Stimulated activated CD8-positive, alpha-beta memory T cell treated with anti-CD3 and anti-CD28 coated beads, Interleukin-15, amount 100 ng/mL, for 1 hour (primary cell): ENCODE measurements around the gene MSI2.
"Not testable (repeated sequence)": the region's sequence is repeated elsewhere in the genome, so short reads cannot be mapped to it uniquely, and the experiment has no call there.

ENCODE experiments used
- DNase-seq: peaks from one replicate; pipeline ENCODE4 v3.0.0-alpha.2; 2020; ENCODE audit warnings: low read depth

Gene MSI2

DNA sequence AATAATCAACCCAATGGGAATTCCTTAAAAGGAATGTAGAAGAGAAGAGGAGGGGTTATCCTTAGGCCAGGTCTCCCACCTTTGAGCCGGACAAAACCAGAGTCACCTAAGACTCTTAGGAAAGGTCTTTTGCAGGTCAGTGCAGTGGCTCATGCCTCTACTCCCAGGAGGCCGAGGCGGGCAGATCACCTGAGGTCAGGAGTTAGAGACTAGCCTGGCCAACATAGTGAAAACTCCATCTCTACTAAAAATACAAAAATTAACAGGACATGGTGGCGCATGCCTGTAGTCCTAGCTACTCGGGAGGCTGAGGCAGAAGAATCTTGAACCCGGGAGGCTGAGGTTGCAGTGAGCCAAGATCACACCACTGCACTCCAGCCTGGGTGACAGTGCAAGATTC is 365.5 kb downstream of the MSI2 start:
- not testable (repeated sequence) for DNase-seq

GRCh38 chr17:57622306-57622682 is 366.0 kb downstream of the MSI2 start:
- no peak for DNase-seq

DNA sequence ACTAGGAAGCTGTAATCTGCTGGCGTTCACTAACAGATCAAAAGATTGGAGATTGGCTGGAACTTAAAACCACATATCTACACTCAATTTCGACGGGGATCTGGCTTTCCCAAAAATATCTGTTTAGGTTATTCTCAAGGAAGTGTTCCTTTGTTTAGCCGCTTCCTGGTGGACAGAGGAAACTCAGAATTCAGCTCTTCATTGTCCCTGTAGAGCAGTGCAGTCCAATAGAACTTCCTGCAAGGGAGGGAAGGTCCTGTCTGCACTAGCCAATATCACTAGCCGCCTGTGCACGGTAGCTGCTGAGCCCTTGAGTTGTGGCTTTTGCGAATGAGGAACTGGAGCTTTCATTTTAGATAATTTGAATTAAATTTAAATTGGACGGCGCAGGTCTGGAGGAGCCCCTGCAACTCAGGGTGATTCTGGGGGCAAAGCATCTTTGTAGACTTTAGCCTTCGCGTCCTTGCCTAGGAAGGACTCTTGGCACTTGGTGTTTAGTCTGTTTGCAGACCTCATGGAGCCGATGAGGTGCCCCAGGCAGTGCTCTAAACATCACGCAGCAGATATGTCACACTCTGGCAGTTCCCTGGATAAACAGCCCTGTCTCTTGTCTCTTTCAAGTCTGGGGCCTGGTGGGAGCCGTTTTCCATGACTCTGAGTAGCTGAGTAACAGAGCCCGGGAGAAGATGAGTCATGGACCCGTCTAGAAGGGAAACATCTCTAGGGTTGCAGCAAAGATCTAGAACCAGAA is 366.5 kb downstream of the MSI2 start:
- DNase-seq = no peak

DNA sequence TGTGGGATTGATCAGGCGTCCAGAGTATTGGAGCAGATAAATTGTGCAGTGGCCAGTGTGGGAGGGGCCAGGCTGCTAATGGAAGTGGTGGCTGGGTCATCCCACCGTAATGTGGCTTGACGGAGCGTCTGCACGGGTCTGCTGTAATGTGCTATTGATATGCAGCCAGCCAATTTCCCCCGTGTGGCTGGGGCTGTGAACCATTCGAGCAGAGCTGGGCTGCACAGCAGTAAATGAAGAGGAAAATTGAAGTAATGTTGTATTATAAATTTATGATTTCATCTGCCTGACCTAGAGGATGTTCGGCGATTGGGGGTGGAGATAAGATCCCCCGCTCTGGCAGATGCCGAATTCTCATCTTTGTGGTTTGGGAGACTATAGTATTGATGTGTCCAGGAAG is 367.3 kb downstream of the MSI2 start:
- DNase-seq = no peak

DNA sequence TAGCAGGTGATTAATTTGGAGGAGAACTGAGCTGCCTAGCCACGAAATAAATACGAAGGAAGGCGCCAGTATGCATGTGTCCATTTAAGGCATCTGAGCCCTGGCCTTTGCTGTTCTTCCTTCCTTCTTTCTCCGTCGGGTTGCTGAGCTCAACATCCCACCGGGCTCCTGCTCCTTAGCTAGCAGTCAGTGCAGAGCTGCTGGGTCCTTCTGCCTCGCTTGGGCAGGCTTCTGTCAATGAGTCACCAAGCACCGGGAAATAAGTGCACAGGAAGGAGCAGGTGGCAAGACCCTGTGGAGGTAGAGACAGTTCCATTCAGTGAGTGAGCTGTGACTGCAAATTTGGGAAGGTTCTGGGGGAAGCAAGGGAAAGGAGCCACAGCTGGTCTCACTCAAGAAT is 368.1 kb downstream of the MSI2 start:
- DNase-seq = no peak

GRCh38 chr17:57625511-57625910 is 369.2 kb downstream of the MSI2 start:
- DNase-seq = no peak

- no peak for DNase-seq
These were observed 369.6 kb downstream of the MSI2 start for GRCh38 chr17:57625957-57626356.

DNA sequence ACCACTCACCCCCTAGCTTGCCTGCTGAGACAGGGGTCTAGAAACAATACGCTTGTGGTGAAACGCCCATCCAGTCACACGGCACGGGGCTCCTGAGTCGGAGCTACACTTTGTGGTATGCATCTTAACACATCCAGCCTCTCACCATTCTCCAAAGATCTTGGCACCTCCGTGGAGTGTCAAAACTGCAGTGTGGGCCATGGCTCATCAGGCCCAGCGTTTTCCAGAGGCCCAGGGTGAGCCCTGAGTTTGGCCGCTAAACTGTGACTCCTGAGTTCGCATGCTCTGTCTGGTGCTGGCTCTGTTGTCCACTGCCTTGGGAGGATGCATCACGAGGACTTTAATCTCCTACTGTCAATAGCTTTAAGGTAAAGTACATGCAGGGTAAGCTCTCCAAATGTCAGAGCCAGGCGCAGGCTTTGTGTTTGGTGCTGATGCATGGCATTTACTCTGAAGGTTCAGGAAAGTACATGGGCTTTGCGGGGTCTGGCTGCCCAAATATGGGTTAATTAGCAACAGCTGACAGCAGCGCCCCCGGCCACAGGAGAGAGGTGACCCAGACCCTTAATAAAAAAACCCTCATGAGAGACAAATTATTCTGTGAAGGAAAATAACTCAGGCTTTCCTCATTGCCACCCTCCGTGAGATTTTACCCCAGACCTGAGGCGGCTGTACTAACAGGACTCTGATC is 370.3 kb downstream of the MSI2 start:
- no peak for DNase-seq

DNA sequence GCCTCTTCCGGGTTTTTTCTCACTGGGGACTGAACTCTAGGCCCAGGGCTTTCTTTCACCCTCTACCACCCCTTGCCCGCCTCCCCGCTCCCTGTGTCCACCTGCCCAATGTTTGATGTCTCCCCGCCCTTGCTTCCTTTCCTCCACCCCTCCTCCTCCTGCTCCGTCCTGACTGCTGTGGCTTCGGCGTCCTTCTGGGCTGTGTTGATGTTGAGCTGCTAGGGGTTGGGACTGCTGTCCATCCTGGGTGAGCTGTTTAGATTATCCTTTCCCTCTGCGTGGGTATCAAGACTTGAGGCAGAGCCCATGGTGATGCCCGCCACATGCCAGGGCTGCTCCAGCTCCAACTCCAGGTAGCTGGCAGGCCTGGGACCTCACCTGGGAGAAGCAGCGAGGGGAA is 371.3 kb downstream of the MSI2 start:
- no peak for DNase-seq

DNA sequence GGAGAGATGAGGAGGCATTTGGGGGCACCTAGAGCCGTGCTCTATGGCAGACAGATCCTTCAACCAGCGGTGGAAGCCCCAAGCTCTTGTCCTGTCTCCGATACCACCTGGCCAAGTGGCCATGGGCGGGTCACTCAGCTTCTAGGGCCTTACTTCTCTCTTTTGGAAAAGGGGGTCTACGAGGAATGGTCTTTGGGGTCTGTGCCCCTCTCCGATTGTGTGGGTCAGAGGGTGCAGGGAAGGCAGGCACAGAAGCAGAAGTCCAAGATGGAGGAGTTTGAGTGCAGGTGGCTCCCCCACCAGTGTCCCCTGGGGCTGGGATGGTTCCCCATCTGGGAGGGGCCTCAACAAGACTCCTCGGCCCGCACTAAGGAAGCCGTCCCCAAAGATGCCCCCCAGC is 372.1 kb downstream of the MSI2 start:
- no peak for DNase-seq

GRCh38 chr17:57629470-57629869 is 373.1 kb downstream of the MSI2 start:
- no peak for DNase-seq

DNA sequence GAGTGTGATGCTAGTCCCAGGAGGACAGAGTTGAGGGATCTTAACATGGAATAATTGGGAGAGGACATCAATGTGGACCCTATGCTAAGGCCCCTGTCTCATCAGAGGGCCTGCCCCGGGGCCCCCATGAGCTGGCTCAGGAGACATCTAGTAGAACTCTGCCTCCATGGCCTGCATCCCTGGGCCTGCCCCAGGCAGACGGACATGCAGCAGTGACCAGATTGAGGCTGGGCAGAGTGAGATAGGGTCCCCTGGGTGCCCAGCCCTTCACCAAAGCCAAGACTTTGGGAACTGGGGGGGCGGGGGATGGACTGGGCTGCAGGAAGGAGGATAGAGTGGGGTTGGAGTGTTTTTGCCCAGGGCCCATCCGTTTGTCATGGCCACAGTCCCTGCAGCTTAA is 373.6 kb downstream of the MSI2 start:
- no peak for DNase-seq

GRCh38 chr17:57630736-57631135 is 374.4 kb downstream of the MSI2 start:
- DNase-seq = no peak

GRCh38 chr17:57631871-57632270 is 375.5 kb downstream of the MSI2 start:
- DNase-seq = no peak

- no peak for DNase-seq
These were observed 376.0 kb downstream of the MSI2 start for GRCh38 chr17:57632294-57632693.

DNA sequence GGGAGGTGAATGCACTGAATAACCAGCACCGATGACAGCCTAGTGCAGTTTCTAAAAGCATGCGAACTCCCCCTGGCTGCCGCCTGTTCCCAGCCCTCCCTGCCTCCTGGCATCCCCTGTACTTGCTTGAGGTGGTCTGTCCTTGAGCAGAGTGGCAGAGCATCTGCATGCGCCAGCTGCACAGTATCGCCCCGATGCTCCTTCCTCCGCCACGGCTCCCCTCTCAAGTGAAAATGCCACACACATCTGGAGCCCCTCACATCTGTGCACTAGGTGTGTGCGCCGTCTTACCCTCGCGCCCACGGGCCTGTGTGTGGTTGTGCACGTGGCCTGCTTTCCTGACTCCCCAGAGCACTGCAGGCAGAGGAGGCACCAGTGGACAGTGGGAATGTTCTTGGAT is 376.9 kb downstream of the MSI2 start:
- no peak for DNase-seq

DNA sequence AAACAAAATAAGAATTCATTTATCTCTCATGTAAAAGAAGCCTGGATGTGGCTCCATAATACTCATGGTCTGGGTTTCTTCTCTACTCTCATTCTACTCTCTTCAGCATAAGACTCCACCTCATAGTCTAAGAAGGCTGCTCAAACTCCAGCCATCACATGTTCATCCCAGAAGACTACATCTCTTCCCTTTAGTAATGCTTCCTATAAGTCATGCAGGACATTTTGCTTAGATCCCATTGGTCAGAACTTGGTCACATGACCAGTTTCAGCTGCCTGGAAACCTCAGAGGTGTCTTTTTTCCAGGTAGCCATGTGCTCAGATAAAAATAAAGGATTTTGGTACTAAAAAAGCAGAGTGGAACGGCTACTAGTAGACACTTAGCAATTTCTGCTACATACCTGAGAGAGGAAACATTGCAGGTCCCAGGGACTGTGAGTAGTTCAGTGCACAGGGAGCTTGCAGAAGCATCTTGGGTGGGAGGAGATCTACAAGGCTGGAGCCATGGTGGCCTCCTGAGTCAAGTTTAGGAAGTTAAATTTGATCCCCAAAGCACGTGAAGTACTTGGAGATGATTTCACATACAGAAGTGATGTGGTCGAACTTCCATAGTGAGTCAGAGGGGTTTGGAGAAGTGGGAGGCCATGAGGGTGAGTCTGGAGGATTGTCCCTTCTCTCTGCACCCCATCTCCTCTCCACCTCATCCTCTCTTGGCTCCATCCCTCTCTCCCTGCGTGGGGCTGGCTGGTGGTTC is 378.6 kb downstream of the MSI2 start:
- no peak for DNase-seq

DNA sequence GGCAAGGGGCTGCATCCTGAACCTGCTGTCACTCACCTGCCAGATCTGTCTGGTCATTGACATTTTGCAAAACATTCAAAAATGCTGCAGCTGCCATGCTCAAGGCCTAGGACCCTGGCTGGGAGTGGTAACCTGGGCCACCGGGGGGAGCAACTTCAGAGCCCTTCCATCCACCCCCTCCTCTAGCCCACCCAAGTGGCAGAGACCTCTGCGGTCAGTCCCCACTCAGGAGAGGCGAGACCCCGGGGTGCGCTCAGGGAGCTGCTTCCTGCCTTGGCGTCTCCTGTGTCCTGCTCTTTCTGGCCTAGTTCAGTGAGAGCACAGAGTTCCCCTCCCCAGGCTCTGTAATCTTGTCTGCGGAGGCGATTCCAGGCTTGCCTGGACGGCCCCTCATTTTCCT is 380.0 kb downstream of the MSI2 start:
- no peak for DNase-seq

- DNase-seq = no peak
These were observed 380.8 kb downstream of the MSI2 start for GRCh38 chr17:57636985-57637665.

GRCh38 chr17:57637666-57638010 is 381.3 kb downstream of the MSI2 start:
- no peak for DNase-seq

- DNase-seq = no peak
These were observed 382.0 kb downstream of the MSI2 start for GRCh38 chr17:57638284-57638683.

GRCh38 chr17:57639381-57639780 is 383.1 kb downstream of the MSI2 start:
- DNase-seq = no peak

- DNase-seq = no peak
These were observed 383.8 kb downstream of the MSI2 start for GRCh38 chr17:57640079-57640478.
